H9 (cell line): Measurements from ENCODE around the gene NTMT1. TPM values are rescaled to one million over a fixed set of nuclear protein-coding genes. Genes with fewer than 3 reads are reported as not detected.

ENCODE experiments used
- DNase-seq: peaks from one replicate; pipeline ENCODE4 v3.0.0-alpha.2; 2017
- H2AFZ ChIP-seq: one replicate; pipeline ENCODE4 v1.6.1; 2013; ENCODE audit warnings: mild to moderate bottlenecking, low read length, control low read depth, moderate library complexity
- H2AK5ac ChIP-seq: 2 replicates; pipeline ENCODE4 v1.6.1; 2013; ENCODE audit warnings: low read length, control low read depth, mixed read lengths; ENCODE audit not compliant: insufficient read length
- H2BK120ac ChIP-seq: one replicate; pipeline ENCODE4 v1.6.1; 2013; ENCODE audit warnings: low read depth, mild to moderate bottlenecking, low read length, control low read depth, inconsistent platforms; ENCODE audit not compliant: poor library complexity, severe bottlenecking
- H2BK12ac ChIP-seq: 2 replicates; pipeline ENCODE4 v1.6.1; 2013; ENCODE audit warnings: low read length, control low read depth, mixed read lengths, low read depth; ENCODE audit not compliant: insufficient read length
- H2BK15ac ChIP-seq: 2 replicates; pipeline ENCODE4 v1.6.1; 2013; ENCODE audit warnings: low read depth, low read length, control low read depth
- H2BK20ac ChIP-seq: one replicate; pipeline ENCODE4 v1.6.1; 2013; ENCODE audit warnings: low read depth, mild to moderate bottlenecking, low read length, control low read depth, inconsistent platforms; ENCODE audit not compliant: poor library complexity, severe bottlenecking
- H2BK5ac ChIP-seq: 2 replicates; pipeline ENCODE4 v1.6.1; 2013; ENCODE audit warnings: low read length, control low read depth, mixed read lengths; ENCODE audit not compliant: insufficient read length
- H3K14ac ChIP-seq: 2 replicates; pipeline ENCODE4 v1.6.1; 2013; ENCODE audit warnings: low read length, control low read depth; ENCODE audit not compliant: insufficient read depth
- H3K18ac ChIP-seq: 2 replicates; pipeline ENCODE4 v1.6.1; 2013; ENCODE audit warnings: low read depth, mild to moderate bottlenecking, mixed read lengths, low read length, control low read depth; ENCODE audit not compliant: insufficient read length
- H3K23ac ChIP-seq: 2 replicates; pipeline ENCODE4 v1.6.1; 2013; ENCODE audit warnings: low read length, control low read depth, mixed read lengths, low read depth; ENCODE audit not compliant: insufficient read length
- H3K23me2 ChIP-seq: 2 replicates; pipeline ENCODE4 v1.6.1; 2013; ENCODE audit warnings: low read depth, mild to moderate bottlenecking, mixed read lengths, low read length, control low read depth; ENCODE audit not compliant: insufficient read length, poor library complexity, severe bottlenecking
- H3K27ac ChIP-seq: 2 replicates; pipeline ENCODE4 v1.5.1; 2013; ENCODE audit warnings: low read length, control low read depth, mixed read lengths, low read depth; ENCODE audit not compliant: insufficient read length
- H3K27me3 ChIP-seq: 2 replicates; pipeline ENCODE4 v1.6.1; 2013; ENCODE audit warnings: low read length, control low read depth, inconsistent platforms; ENCODE audit not compliant: insufficient read depth
- H3K4ac ChIP-seq: 2 replicates; pipeline ENCODE4 v1.6.1; 2013; ENCODE audit warnings: low read depth, mild to moderate bottlenecking, control low read depth, inconsistent platforms, low read length, moderate library complexity
- H3K4me1 ChIP-seq: 2 replicates; pipeline ENCODE4 v1.6.1; 2013; ENCODE audit warnings: low read length, control low read depth, inconsistent platforms; ENCODE audit not compliant: insufficient read depth
- H3K4me2 ChIP-seq: 2 replicates; pipeline ENCODE4 v1.6.1; 2013; ENCODE audit warnings: low read length, control low read depth, mixed read lengths; ENCODE audit not compliant: insufficient read length, insufficient read depth
- H3K56ac ChIP-seq: 2 replicates; pipeline ENCODE4 v1.6.1; 2013; ENCODE audit warnings: low read depth, mild to moderate bottlenecking, mixed read lengths, low read length, control low read depth; ENCODE audit not compliant: insufficient read length
- H3K79me1 ChIP-seq: 2 replicates; pipeline ENCODE4 v1.6.1; 2013; ENCODE audit warnings: low read depth, mild to moderate bottlenecking, moderate library complexity, low read length, control low read depth, inconsistent platforms; ENCODE audit not compliant: insufficient read depth, poor library complexity, severe bottlenecking
- H3K79me2 ChIP-seq: 2 replicates; pipeline ENCODE4 v1.6.1; 2013; ENCODE audit warnings: low read length, control low read depth, inconsistent platforms; ENCODE audit not compliant: insufficient read depth
- H3K9ac ChIP-seq: 2 replicates; pipeline ENCODE4 v1.6.1; 2013; ENCODE audit warnings: low read length, control low read depth, mixed read lengths; ENCODE audit not compliant: insufficient read length; ENCODE audit errors: extremely low read depth
- H3K9me3 ChIP-seq: one replicate; pipeline ENCODE4 v1.6.1; 2013; ENCODE audit warnings: low read depth, low read length, inconsistent platforms; ENCODE audit not compliant: control insufficient read depth
- H3T11ph ChIP-seq: one replicate; pipeline ENCODE4 v1.6.1; 2013; ENCODE audit warnings: mild to moderate bottlenecking, low read length, control low read depth, inconsistent platforms
- H4K20me1 ChIP-seq: one replicate; pipeline ENCODE4 v1.6.1; 2013; ENCODE audit not compliant: control insufficient read depth, insufficient read length, insufficient read depth
- H4K5ac ChIP-seq: 2 replicates; pipeline ENCODE4 v1.6.1; 2013; ENCODE audit warnings: low read depth, mild to moderate bottlenecking, mixed read lengths, low read length, control low read depth; ENCODE audit not compliant: insufficient read length
- H4K8ac ChIP-seq: replicated peaks from 2 replicates; pipeline ENCODE4 v1.6.1; 2013; ENCODE audit warnings: low read length, control low read depth, mixed read lengths, low read depth; ENCODE audit not compliant: insufficient read length
- H4K91ac ChIP-seq: 2 replicates; pipeline ENCODE4 v1.6.1; 2013; ENCODE audit warnings: low read depth, mild to moderate bottlenecking, moderate library complexity, mixed read lengths, low read length, control low read depth; ENCODE audit not compliant: insufficient read length
- H3K27ac Mint-ChIP-seq, 3 experiments: 2 replicates in 2 of 3; 3 replicates in 1 of 3; pipeline ENCODE4 v1.8.0; 2020 to 2021; ENCODE audit warnings: mixed read lengths in 3 of 3, mild to moderate bottlenecking in 1 of 3, moderate library complexity in 1 of 3
- H3K27me3 Mint-ChIP-seq: 2 replicates; pipeline ENCODE4 v1.8.0; 2021; ENCODE audit warnings: low read depth, mild to moderate bottlenecking, moderate library complexity, mixed read lengths
- H3K36me3 Mint-ChIP-seq, 3 experiments: 2 replicates in 2 of 3; 3 replicates in 1 of 3; pipeline ENCODE4 v1.8.0; 2020 to 2021; ENCODE audit warnings: low read depth in 3 of 3, mixed read lengths in 3 of 3; ENCODE audit not compliant: insufficient read depth in 1 of 3
- H3K4me1 Mint-ChIP-seq, 2 experiments: 2 replicates each; pipeline ENCODE4 v1.8.0; 2020; ENCODE audit warnings: mixed read lengths in 2 of 2
- H3K4me3 Mint-ChIP-seq, 2 experiments: 2 replicates in 1 of 2; 3 replicates in 1 of 2; pipeline ENCODE4 v1.8.0; 2020 to 2021; ENCODE audit warnings: mild to moderate bottlenecking in 2 of 2, mixed read lengths in 2 of 2, moderate library complexity in 1 of 2
- H3K9me3 Mint-ChIP-seq, 2 experiments: 2 replicates in 1 of 2; 3 replicates in 1 of 2; pipeline ENCODE4 v1.8.0; 2020; ENCODE audit warnings: mild to moderate bottlenecking in 2 of 2, mixed read lengths in 2 of 2, moderate library complexity in 1 of 2
- WGBS: extraction: QIAGEN DNeasy Blood & Tissue Kit; methylation state at CpG from one replicate; pipeline ENCODE4 v1.1.7; 2013; ENCODE audit warnings: missing lambda C conversion rate, low lambda C conversion rate, mixed read lengths; ENCODE audit not compliant: insufficient read length; ENCODE audit errors: extremely low coverage; 5-methylcytosine and 5-hydroxymethylcytosine counted together
- total RNA-seq: library from RNA; stranded (reverse); gene quantifications from 2 replicates; pipeline ENCODE4 v1.2.1, GENCODE V29; 2021
- TF ChIP-seq, protein P1 (sequence below): fragments of 200-600 bp; sonication (generic); conservative IDR thresholded peaks from 3 replicates; pipeline ENCODE4 v1.8.0; 2021; ENCODE audit warnings: antibody characterized with exemption, mild to moderate bottlenecking

The NTMT1 gene
- total RNA-seq, 1 experiment from 2014 or later: 57.9 TPM

- Histone ChIP-seq H4K20me1 (no peaks in the 10 kb centered on the region), H3K56ac (no peak overlapping the region), H2BK20ac (no peak overlapping the region), H3K9me3 (no peaks in the 10 kb centered on the region), H2BK12ac (no peak overlapping the region), H4K91ac (no peak overlapping the region), H3K27me3 (no peaks in the 10 kb centered on the region), H2BK120ac (no peak overlapping the region), H3K18ac (no peak overlapping the region), H3T11ph (no peak overlapping the region), H4K5ac (no peak overlapping the region), H2BK15ac (no peak overlapping the region), H3K79me2 (peaks cover 10% of the 10 kb centered on the region; the same call in 1 of the 2 replicates), H3K23me2 (peaks cover 8% of the 10 kb centered on the region), H3K27ac (no peak overlapping the region), H3K14ac (no peak overlapping the region), H3K9ac (no peak overlapping the region), H3K4ac (no peak overlapping the region), H2AFZ (no peak overlapping the region), H3K4me1 (no peaks in the 10 kb centered on the region), H2BK5ac (no peak overlapping the region), H3K79me1 (peaks cover 11% of the 10 kb centered on the region), H4K8ac (no peak overlapping the region), H2AK5ac (no peak overlapping the region), H3K4me2 (no peak overlapping the region), H3K23ac (no peak overlapping the region)
- TF ChIP-seq, protein P1, sequence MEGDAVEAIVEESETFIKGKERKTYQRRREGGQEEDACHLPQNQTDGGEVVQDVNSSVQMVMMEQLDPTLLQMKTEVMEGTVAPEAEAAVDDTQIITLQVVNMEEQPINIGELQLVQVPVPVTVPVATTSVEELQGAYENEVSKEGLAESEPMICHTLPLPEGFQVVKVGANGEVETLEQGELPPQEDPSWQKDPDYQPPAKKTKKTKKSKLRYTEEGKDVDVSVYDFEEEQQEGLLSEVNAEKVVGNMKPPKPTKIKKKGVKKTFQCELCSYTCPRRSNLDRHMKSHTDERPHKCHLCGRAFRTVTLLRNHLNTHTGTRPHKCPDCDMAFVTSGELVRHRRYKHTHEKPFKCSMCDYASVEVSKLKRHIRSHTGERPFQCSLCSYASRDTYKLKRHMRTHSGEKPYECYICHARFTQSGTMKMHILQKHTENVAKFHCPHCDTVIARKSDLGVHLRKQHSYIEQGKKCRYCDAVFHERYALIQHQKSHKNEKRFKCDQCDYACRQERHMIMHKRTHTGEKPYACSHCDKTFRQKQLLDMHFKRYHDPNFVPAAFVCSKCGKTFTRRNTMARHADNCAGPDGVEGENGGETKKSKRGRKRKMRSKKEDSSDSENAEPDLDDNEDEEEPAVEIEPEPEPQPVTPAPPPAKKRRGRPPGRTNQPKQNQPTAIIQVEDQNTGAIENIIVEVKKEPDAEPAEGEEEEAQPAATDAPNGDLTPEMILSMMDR: no peak
- WGBS: no CpG with 5 or more reads among the region's 9 CpGs
- no peak overlapping the region for H3K4me3 Mint-ChIP-seq
- H3K27me3 Mint-ChIP-seq: peaks cover 2% of the 10 kb centered on the region
- no peaks in the 10 kb centered on the region; a peak in 1 of 5 replicates for H3K9me3 Mint-ChIP-seq
- H3K36me3 Mint-ChIP-seq: peaks cover 24 to 56% (median 54%) of the 10 kb centered on the region in 3 experiments
- DNase-seq: no peak
- peaks cover 7 to 14% of the 10 kb centered on the region in 2 experiments for H3K4me1 Mint-ChIP-seq
- no peak overlapping the region for H3K27ac Mint-ChIP-seq
Measured at GRCh38 chr9:129637102-129637501, 11.1 kb downstream of the NTMT1 start.
